GM10248 (cell line): Measurements from ENCODE around the gene GSTO2.

Experiments used
- CTCF ChIA-PET: fragments of 300-600 bp; sonication (Branson Sonifier 250); formaldehyde crosslinking; extraction: SDS; loops from one replicate; lab custom pipeline; 2021; ENCODE audit warnings: antibody characterized with exemption; lab: Yijun Ruan, JAX
- POLR2A ChIA-PET: fragments of 350-650 bp; sonication (Branson Sonifier 250); formaldehyde crosslinking; extraction: SDS; loops from one replicate; lab custom pipeline; 2020; ENCODE audit warnings: antibody characterized with exemption; lab: Yijun Ruan, JAX
- DNase-seq: peaks from one replicate; pipeline ENCODE4 v3.0.0; 2012; ENCODE audit errors: extremely low spot score
- CTCF ChIP-seq: IDR thresholded peaks from 2 replicates; pipeline ENCODE4 v1.5.1; 2012; ENCODE audit warnings: mild to moderate bottlenecking, low read depth; ENCODE audit errors: extremely low read depth, missing control alignments, control extremely low read depth

Gene GSTO2

DNA sequence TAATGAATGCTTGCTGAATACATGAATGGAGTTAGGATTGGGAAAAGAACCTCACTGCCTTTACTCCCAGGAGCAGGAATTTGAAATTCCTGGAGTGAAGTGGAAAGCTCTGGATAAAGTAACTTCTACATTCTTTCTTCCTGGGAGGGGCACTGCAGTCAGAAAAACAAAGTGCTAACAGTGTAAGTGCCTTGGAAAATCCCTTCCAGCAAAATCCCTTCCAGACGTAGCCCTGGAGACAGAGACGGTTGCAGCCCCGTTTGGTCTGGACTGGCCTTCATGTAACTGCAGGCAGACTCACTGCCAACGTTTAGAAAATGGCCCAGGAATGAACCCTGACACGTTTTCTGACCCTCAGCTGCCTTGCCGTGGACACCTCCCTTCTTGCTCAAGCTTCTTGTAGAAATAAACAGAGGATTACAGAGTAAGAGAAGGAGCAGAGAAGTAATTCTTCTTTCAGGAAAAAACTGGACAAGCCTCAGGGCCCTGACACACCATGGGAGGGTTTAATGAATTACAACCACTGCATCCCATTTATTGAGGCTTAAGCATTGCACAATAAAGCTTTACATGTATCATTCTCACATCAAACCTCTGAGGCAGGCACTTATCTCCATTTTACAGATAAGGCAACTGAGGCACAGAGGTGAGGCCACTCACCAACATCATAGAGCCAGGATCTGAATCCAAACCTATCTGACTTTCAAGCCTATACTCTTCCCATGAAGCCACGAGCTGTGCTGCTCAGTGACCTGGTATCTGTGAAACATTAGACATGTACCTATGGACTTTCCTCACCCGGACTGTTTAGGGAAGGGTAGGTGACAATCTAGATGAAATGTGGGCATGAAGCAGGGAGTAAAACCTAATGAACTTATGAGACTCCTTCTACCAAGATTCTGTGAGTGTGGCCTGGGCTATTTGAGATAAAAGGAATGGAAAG is 61.5 kb downstream of the GSTO2 start:
- DNase-seq = no peak
- TF ChIP-seq CTCF = no peak
- CTCF ChIA-PET = interaction anchor here (1.0 to 2.9 kb wide), 6 partner anchors 19 to 56 kb away, joined by 3 to 15 read pairs (median 5); partner anchors contain the start of gene CFAP58
- POLR2A ChIA-PET = no interaction called here

DNA sequence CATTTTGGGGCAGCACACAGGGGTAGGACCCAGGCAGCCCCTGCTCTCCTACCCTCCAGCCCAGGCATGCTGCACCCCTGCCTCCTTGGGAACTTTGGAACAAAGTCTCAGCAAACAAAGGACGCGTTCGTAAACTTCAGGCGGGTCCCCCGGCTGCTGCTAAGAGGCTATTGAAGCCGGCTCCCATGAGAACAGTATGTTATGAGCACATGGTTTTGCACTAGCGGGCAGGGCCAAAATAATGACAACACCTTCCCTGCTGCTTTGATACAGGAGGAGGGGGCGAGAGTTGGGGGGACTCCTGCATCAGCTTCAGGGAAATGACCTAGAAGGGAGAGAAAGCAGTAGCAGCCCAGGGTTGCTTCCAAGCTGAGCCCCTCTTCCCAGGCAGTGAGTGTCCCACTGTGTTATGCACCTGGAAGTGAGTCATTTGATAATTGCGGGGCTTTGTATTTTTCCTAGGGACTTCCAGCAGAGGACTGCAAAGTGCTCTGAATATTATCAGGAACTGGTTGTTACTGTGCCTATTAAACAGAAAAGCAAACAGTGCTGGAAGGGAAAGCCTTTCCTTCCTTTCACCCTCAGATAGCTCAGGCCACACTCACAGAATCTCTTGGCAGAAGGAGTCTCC is 62.3 kb downstream of the GSTO2 start:
- POLR2A ChIA-PET = no interaction called here
- no peak for DNase-seq
- CTCF ChIA-PET = interaction anchor here (0.7 to 1.0 kb wide), 2 partner anchors 24 to 25 kb away, joined by 3 read pairs; no protein-coding TSS in a partner anchor
- no peak for TF ChIP-seq CTCF

GRCh38 chr10:104332243-104333031 is 63.5 kb downstream of the GSTO2 start:
- no peak for DNase-seq
- ChIA-PET POLR2A (no interaction called here), CTCF (interaction anchor here (0.7 to 6.8 kb wide), 2 partner anchors 23 to 38 kb away, joined by 3 to 31 read pairs; no protein-coding TSS in a partner anchor)
- no peak for TF ChIP-seq CTCF

GRCh38 chr10:104333032-104333727 is 64.2 kb downstream of the GSTO2 start:
- ChIA-PET CTCF (interaction anchor here (0.7 to 7.2 kb wide), 4 partner anchors 18 to 39 kb away, joined by 3 to 73 read pairs (median 46); partner anchors contain the start of gene CFAP58), POLR2A (no interaction called here)
- TF ChIP-seq CTCF = no peak
- DNase-seq = no peak

DNA sequence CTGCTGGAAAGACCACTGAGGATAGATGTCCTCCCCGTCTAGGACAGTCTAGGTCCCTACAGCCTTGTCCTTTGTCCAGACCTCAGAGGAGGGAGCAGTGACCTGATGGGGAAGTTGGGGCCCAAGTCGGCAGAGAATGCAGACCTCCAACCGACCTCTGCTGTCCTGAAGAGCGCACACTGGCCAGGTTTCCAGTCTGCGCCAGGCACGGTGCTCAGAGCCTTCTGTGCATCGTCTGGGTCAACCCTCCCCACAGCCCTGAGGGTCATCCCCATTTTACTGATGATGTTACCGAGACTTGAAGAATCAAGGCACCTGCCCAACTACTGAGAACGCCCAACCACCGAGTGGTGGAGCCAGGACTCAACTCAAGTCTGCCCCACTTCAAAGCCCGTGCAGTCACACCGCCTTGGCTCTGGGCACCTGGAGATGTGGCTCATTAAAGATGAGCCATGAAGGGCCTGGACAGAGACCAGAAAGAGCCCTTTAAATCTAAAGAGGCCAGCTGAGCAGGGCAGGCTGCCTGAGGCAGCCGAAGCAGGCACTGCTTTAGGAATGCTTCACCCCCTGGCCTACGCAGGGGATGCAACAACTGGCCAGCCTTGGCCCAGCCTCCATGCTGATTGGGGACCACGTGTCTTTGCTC is 64.9 kb downstream of the GSTO2 start:
- ChIA-PET POLR2A (no interaction called here), CTCF (interaction anchor here (0.7 to 7.2 kb wide), 5 partner anchors 17 to 42 kb away, joined by 3 to 73 read pairs (median 31); partner anchors contain the start of gene CFAP58)
- TF ChIP-seq CTCF = no peak
- DNase-seq = no peak
